HG03432 (cell line): Measurements from ENCODE around the gene NPIPA7.
"Not testable (repeated sequence)": the region's sequence is repeated elsewhere in the genome, so short reads cannot be mapped to it uniquely, and the experiment has no call there.

Source experiments
- ATAC-seq: cut with Tn5 transposase; IDR thresholded peaks from one replicate; pipeline ENCODE4 v1.9.1; 2021; ENCODE audit warnings: mild to moderate bottlenecking, moderate library complexity; ENCODE audit not compliant: unreplicated experiment

The NPIPA7 gene

DNA sequence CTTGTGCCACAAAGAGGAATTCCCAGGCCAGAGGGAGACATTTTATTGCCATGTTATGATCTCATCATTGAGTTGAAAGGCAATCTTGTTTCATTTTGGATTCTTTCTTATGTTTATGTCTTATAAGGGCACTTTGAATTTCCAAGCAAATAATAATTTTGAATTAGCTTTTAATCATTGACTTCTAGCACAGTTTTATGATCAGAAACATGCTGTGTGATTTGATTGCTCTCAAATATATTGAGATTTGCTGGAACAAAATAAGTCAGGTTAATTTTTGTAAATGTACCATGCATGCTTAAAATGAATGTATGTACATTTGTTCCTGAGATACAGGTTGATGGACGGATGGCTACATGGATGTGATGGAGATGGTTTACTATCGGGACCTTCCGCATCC is at the start of gene NPIPA7:
TSS of gene NPIPA7 (plus strand) at position 301 of the 400 bp plus-strand sequence. CDS start 105 bp downstream, outside the sequence.
- not testable (repeated sequence) for ATAC-seq

DNA sequence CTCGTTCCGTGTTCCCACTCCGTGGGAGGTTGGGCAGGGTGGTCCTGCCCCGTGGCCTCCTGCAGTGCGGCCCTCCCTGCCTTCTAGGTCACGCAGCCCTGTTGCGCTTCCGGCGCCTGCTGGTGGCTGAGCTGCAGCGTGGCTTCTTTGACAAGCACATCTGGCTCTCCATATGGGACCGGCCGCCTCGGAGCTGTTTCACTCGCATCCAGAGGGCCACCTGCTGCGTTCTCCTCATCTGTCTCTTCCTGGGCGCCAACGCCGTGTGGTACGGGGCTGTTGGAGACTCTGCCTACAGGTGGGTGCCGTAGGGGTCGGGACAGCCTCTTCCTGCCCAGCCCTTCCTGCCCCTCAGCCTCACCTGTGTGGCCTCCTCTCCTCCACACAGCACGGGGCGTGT is 47.5 kb upstream of the NPIPA7 start:
- not testable (repeated sequence) for ATAC-seq

DNA sequence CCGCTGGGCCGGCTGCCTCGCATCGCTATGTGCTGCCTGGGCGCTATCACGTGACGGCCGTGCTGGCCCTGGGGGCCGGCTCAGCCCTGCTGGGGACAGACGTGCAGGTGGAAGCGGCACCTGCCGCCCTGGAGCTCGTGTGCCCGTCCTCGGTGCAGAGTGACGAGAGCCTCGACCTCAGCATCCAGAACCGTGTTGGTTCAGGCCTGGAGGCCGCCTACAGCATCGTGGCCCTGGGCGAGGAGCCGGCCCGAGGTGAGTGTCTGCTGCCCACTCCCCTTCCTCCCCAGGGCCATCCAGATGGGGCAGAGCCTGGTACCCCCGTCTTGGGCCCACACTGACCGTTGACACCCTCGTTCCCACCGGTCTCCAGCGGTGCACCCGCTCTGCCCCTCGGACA is 21.4 kb upstream of the NPIPA7 start:
- not testable (repeated sequence) for ATAC-seq

DNA sequence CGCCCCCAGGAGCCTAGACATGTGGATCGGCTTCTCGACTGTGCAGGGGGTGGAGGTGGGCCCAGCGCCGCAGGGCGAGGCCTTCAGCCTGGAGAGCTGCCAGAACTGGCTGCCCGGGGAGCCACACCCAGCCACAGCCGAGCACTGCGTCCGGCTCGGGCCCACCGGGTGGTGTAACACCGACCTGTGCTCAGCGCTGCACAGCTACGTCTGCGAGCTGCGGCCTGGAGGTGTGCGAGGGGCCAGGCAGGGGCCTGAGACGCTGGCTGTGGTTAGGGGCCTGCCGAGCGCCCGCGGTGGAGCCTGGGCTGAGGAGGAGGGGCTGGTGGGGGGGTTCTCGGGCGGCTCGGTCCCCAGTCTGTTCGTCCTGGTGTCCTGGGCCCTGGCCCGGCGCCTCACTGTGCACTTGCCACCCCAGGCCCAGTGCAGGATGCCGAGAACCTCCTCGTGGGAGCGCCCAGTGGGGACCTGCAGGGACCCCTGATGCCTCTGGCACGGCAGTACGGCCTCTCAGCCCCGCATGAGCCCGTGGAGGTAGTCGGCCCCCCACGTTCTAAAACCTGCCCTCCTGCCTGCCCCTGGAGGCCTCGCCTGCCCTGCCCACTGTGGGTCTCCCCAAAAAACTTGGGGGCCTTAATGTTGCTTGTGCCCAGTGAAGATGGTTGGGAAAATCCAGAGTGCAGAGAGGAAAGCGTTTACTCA is 20.2 kb upstream of the NPIPA7 start:
- ATAC-seq, result not testable (repeated sequence)

DNA sequence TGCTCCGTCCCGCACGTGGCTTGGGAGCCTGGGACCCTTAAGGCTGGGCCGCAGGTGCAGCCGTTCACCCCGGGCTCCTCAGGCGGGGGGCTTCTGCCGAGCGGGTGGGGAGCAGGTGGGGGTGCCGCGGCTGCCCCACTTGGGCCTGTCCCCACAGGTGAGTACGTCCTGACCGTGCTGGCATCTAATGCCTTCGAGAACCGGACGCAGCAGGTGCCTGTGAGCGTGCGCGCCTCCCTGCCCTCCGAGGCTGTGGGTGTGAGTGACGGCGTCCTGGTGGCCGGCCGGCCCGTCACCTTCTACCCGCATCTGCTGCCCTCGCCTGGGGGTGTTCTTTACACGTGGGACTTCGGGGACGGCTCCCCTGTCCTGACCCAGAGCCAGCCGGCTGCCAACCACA is 15.3 kb upstream of the NPIPA7 start:
- ATAC-seq, result not testable (repeated sequence)

DNA sequence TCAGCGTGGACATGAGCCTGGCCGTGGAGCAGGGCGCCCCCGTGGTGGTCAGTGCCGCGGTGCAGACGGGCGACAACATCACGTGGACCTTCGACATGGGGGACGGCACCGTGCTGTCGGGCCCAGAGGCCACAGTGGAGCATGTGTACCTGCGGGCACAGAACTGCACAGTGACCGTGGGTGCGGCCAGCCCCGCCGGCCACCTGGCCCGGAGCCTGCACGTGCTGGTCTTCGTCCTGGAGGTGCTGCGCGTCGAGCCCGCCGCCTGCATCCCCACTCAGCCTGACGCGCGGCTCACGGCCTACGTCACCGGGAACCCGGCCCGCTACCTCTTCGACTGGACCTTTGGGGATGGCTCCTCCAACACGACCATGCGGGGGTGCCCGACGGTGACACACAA is 14.8 kb upstream of the NPIPA7 start:
- ATAC-seq, result not testable (repeated sequence)

DNA sequence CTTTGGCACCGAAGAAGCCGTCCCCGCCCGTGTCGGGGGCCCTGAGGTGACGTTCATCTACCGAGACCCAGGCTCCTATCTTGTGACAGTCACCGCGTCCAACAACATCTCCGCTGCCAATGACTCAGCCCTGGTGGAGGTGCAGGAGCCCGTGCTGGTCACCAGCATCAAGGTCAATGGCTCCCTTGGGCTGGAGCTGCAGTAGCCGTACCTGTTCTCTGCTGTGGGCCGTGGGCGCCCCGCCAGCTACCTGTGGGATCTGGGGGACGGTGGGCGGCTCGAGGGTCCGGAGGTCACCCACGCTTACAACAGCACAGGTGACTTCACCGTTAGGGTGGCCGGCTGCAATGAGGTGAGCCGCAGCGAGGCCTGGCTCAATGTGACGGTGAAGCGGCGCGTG is 14.2 kb upstream of the NPIPA7 start:
- ATAC-seq, result not testable (repeated sequence)

DNA sequence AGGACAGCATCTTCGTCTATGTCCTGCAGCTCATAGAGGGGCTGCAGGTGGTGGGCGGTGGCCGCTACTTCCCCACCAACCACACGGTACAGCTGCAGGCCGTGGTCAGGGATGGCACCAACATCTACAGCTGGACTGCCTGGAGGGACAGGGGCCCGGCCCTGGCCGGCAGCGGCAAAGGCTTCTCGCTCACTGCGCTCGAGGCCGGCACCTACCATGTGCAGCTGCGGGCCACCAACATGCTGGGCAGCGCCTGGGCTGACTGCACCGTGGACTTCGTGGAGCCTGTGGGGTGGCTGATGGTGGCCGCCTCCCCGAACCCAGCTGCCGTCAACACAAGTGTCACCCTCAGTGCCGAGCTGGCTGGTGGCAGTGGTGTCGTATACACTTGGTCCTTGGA is 13.6 kb upstream of the NPIPA7 start:
- ATAC-seq, result not testable (repeated sequence)

DNA sequence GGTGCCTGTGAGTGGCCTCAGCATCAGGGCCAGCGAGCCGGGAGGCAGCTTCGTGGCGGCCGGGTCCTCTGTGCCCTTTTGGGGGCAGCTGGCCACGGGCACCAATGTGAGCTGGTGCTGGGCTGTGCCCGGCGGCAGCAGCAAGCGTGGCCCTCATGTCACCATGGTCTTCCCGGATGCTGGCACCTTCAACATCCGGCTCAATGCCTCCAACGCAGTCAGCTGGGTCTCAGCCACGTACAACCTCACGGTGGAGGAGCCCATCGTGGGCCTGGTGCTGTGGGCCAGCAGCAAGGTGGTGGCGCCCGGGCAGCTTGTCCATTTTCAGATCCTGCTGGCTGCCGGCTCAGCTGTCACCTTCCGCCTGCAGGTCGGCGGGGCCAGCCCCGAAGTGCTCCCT is 13.1 kb upstream of the NPIPA7 start:
- not testable (repeated sequence) for ATAC-seq

DNA sequence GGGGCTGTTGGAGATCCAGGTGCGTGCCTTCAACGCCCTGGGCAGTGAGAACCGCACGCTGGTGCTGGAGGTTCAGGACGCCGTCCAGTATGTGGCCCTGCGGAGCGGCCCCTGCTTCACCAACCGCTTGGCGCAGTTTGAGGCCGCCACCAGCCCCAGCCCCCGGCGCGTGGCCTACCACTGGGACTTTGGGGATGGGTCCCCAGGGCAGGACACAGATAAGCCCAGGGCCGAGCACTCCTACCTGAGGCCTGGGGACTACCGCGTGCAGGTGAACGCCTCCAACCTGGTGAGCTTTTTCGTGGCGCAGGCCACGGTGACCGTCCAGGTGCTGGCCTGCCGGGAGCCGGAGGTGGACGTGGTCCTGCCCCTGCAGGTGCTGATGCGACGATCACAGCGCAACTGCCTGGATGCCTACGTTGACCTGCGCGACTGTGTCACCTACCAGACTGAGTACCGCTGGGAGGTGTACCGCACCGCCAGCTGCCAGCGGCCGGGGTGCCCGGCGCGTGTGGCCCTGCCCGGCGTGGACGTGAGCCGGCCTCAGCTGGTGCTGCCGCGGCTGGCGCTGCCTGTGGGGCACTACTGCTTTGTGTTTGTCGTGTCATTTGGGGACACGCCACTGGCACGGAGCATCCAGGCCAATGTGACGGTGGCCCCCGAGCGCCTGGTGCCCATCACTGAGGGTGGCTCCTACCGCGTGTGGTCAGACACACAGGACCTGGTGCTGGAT is 12.2 kb upstream of the NPIPA7 start:
- ATAC-seq, result not testable (repeated sequence)

DNA sequence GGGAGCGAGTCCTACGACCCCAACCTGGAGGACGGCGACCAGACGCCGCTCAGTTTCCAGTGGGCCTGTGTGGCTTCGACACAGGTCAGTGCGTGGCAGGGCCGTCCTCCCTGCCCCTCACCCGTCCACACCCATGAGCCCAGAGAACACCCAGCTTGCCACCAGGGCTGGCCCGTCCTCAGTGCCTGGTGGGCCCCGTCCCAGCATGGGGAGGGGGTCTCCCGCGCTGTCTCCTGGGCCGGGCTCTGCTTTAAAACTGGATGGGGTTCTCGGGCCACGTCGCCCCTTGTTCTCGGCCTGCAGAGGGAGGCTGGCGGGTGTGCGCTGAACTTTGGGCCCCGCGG is 11.7 kb upstream of the NPIPA7 start:
- not testable (repeated sequence) for ATAC-seq

DNA sequence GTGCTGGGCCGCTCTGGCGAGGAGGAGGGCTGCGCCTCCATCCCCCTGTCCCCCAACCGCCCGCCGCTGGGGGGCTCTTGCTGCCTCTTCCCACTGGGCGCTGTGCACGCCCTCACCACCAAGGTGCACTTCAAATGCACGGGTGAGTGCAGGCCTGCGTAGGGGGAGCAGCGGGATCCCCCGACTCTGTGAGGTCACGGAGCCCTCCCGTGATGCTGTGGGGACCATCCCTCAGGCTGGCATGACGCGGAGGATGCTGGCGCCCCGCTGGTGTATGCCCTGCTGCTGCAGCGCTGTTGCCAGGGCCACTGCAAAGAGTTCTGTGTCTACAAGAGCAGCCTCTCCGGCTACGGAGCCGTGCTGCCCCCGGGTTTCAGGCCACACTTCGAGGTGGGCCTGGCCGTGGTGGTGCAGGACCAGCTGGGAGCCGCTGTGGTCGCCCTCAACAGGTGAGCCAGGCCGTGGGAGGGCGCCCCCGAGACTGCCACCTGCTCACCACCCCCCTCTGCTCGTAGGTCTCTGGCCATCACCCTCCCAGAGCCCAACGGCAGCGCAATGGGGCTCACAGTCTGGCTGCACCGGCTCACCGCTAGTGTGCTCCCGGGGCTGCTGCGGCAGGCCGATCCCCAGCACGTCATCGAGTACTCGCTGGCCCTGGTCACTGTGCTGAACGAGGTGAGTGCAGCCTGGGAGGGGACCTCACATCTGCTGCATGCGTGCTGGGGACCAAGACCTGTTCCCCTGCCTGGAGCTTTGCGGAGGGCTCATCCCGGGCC is 9.7 kb upstream of the NPIPA7 start:
- not testable (repeated sequence) for ATAC-seq

DNA sequence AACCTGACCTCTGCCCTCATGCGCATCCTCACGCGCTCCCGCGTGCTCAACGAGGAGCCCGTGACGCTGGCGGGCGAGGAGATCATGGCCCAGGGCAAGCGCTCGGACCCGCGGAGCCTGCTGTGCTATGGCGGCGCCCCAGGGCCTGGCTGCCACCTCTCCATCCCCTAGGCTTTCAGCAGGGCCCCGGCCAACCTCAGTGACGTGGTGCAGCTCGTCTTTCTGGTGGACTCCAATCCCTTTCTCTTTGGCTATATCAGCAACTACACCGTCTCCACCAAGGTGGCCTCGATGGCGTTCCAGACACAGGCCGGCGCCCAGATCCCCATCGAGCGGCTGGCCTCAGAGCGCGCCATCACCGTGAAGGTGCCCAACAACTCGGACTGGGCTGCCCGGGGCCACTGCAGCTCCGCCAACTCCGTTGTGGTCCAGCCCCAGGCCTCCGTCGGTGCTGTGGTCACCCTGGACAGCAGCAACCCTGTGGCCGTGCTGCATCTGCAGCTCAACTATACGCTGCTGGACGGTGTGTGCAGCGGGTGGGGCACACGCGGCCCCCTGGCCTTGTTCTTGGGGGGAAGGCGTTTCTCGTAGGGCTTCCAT is 7.7 kb upstream of the NPIPA7 start:
- ATAC-seq, result not testable (repeated sequence)

DNA sequence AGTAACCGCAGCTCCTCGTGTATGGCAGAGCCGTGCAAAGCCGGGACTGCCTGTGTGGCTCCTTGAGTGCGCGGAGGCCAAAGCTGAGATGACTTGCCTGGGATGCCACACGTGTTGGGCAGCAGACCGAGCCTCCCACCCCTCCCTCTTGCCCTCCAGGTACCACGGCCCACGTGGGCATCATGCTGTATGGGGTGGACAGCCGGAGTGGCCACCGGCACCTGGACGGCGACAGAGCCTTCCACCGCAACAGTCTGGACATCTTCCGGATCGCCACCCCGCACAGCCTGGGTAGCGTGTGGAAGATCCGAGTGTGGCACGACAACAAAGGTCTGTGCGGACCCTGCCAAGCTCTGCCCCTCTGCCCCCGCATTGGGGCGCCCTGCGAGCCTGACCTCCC is 4.7 kb upstream of the NPIPA7 start:
- ATAC-seq, result not testable (repeated sequence)

DNA sequence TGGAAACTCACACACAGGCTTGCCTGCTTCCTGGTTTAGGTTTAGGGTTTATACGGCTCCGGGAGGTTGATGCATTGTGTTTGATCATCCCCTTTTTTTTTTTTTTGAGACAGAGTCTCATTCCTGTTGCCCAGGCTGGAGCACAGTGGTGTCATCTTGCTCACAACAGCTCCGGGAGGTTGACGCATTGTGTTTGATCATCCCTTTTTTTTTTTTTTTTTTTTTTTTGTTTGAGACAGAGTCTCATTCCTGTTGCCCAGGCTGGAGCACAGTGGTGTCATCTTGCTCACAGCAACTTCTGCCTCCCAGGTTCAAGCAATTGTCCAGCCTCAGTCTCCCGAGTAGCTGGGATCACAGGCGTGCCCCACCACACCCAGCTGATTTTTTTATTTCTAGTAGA is 20.7 kb downstream of the NPIPA7 start:
- not testable (repeated sequence) for ATAC-seq

DNA sequence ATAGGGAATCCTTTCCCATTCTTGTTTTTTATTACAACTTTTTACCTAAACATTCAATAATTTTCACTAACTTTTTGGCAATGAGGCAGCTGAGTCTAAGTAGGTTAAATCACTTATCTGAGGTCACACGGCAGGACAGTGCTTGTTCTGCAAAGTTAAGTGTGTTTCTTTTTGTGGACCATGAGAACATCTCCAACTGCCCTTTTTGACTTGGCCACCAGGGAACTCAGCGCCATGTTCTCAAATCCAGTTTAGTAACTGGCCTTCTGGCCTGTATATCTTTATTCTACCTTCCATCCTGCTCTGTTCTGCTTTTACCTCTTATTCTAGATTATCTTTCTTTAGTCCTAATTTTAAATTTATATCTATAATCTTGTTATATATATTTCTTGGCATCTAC is 23.4 kb downstream of the NPIPA7 start:
- not testable (repeated sequence) for ATAC-seq

DNA sequence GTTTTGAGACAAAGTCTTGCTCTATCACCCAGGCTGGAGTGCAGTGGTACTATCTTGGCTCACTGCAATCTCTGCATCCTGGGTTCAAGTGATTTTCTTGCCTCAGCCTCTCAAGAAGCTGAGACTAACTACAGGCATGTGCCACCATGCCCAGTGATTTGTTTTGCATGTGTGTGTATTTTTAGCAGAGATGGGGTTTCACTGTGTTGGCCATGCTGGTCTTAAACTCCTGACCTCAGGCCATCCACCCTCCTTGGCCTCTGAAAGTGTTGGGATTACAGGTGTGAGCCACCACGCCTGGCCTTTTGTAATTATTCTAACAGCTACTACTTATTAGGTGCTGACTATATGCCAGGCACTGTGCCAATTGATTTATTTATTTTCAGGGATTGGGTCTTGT is 25.3 kb downstream of the NPIPA7 start:
- not testable (repeated sequence) for ATAC-seq

DNA sequence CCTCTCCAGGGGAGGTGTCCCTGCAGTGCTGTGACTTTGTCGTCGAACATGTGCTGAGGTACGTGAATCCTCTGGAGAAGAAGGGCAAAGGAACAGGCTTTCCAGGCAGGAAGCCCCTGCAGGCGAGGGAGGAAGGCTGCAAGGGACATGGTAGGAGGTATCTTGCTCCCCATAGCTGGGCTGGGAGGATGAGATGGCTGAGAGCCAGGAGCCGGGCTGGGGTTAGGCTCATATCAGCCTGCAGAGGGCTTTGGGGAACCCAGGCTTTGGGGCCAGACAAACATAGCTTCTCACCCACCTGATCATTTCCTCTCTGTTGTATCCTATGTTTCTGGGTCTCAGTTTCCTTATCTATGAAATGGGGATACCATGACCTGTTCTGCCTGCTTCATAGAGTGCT is 26.5 kb downstream of the NPIPA7 start:
- not testable (repeated sequence) for ATAC-seq

DNA sequence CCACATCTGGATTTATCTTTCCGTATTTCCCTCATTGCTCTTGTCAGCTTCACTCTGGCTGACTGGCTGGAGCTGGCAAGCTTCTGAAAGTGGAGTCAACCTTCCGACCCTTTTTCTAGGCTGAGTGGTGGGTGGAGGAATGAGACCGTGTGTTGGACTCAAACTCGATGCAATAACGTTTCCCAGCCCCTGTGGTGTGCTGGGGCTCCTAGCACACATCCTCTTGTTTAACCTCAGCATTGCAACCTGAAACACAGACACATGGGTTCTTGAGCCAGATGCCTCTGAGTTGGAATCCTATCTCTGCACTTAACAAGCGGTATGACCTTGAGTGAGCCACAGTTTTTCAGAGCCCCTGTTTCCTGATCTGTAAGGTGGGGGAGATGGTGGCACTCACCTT is 29.5 kb downstream of the NPIPA7 start:
- not testable (repeated sequence) for ATAC-seq

DNA sequence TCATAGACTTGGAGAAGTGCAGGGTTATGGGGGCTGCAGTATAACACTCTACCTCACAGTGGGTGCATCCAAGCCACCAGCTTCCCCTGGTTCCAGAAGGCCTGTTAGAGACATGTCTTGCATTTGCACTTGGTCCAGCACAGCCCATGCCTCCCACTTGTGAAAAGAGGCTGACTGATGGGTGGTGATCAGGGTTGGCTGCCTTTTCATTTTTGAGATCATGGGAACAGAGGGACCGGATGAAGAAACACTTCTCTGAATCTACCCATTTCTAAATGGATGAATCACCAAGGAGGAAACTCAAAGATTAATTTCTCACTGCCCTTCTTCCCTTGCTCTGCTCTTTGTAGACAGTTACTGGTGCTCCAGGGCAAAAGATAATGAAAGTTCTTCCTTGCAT is 34.8 kb downstream of the NPIPA7 start:
- ATAC-seq, result not testable (repeated sequence)

DNA sequence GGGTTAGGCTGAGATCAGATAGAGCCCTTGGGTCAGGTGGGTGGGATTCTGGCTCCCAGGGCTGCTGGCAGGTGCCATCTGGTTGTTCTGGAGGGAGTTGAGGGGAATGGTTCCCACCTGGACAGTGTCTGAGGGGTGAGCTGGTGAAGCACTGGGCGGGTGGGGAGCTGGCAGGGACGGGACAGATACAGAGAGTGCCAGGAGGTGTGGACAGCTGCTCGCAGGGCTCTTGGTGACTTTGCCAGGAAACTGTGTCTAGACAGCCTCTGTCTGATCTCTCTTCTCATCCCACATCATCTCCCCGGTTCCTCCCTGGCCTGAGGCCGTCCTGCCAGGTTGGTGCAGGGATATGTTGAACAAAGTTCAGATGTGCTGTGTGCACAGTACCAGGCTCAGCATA is 38.1 kb downstream of the NPIPA7 start:
- ATAC-seq, result not testable (repeated sequence)
